ENCODE measurements around the gene KCNIP3.
A peak's percentile ranks its signal among the peaks of the same experiment; 100 is the strongest.

Gene KCNIP3

DNA sequence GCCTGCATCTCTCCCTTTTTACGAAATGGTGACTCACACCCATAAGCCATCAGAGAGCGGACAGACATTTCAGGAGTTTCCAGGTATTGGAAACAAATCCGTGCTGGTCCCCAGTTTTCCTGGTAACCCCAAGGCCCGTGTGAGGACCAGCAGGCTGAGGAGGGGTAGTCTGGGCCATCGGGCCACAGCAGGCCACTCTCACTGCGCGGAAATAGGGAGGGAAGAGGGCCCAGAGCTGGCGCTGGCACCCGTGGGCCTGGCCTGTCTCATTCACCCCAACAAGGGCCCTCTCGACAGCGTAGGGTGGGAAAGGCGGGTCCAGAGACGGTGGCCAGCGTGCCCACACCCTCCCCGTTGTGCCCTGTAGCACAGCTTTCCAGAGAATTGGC lies 91.7 kb downstream of the KCNIP3 start:
- ChIA-PET POLR2A (interaction anchor here (0.7 to 4.3 kb wide), 2 partner anchors 9 to 13 kb away, joined by 5 to 32 read pairs; partner anchors contain the start of gene FAHD2A), CTCF (interaction anchor here (0.9 to 1.6 kb wide), 11 partner anchors 9 to 157 kb away, joined by 3 to 17 read pairs (median 4); partner anchors contain the start of gene FAHD2A)
- no peak for DNase-seq (ENCODE audit: extremely low spot score)
- TF ChIP-seq TARDBP (IDR thresholded peaks at IDR 0.05) (no peak), L3MBTL2 (conservative IDR thresholded peaks at IDR 0.05) (no peak), FOXM1 (IDR thresholded peaks at IDR 0.05; ENCODE audit: borderline replicate concordance) (no peak), LEF1 (IDR thresholded peaks at IDR 0.05; ENCODE audit: borderline replicate concordance) (no peak), FOXK2 (IDR thresholded peaks at IDR 0.05) (no peak), BHLHE40 (IDR thresholded peaks at IDR 0.05; ENCODE audit: borderline replicate concordance) (no peak), ELF4 (IDR thresholded peaks at IDR 0.05) (no peak)
- TF ChIP-seq, protein P1, sequence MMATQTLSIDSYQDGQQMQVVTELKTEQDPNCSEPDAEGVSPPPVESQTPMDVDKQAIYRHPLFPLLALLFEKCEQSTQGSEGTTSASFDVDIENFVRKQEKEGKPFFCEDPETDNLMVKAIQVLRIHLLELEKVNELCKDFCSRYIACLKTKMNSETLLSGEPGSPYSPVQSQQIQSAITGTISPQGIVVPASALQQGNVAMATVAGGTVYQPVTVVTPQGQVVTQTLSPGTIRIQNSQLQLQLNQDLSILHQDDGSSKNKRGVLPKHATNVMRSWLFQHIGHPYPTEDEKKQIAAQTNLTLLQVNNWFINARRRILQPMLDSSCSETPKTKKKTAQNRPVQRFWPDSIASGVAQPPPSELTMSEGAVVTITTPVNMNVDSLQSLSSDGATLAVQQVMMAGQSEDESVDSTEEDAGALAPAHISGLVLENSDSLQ (IDR thresholded peaks at IDR 0.05) = no peak

DNA sequence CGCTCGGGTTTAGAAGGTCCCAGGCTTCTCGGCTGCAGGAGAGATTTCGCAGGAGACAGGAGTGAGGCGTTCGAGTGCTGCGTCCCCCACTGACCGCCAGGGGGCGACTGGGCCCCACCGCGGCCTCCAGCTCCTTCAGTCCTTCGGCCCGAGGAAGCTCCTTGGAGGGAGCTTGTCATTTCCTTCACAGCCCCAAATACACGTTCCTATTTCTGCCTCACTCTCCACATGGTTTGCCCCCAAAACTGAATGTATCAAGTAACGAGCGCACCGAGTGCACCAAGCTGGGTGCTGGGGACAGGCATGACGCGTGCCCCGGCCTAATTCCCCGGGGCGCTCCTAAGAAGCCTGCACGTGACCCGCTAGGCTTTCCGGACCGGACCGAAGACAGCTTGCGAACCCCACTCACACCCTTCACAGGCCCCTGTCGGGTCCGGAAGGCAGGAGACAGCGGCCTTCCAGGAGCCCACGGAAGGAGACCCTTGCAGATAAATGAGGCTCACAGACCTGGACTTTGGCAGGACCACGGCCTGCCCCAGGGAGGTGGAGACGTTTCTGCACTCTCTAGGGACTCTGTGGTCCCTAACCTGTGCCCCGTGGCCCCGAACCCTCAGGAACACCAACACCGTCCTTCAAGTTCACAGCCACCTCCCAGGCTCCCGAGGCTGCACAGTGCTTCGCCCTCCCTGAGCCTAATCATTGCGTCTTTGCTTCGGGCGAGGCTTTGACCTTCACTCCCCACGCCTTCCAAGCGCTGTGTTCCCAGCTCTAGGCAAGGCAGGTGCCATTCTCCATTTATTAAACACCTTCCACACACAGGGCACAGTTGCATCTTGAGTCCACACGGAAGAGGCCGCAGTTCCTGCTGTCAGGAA lies 92.3 kb downstream of the KCNIP3 start:
- CTCF ChIA-PET = interaction anchor here (0.6 to 1.6 kb wide), 13 partner anchors 8 to 158 kb away, joined by 3 to 17 read pairs (median 4); partner anchors contain the start of gene FAHD2A
- POLR2A ChIA-PET = interaction anchor here (0.7 to 4.3 kb wide), 2 partner anchors 8 to 13 kb away, joined by 5 to 32 read pairs; partner anchors contain the start of gene FAHD2A
- DNase-seq (ENCODE audit: extremely low spot score) = peak; percentile 88

DNA sequence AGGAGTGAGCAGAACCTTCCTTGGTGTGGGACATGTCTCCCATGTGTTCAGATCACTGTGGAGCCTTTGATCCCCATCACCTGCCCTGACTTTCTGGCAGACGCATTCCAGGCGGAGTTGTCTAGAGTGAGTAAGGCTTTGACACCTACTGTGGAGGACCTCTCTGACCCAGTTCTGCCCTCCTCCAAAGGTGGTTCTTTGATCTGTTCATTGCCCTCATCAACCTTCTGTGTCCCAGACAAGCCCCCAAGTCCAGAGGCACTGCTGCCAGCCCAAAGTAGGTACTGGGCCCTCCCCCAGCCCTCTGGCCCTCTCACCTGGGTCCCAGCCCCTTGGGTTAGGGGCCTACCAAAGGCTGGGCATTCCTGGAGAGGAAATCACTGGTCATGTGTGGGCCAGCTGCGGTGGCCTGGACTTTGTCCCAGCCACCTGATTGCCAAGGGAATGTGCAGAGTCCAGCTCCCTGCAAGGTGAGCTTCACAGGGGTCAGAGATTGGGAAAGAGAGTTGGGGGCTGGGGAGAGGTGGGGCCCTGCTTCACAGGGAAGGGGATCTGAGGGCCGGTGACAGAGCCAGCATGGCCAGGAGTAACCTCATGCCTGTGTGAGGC lies 93.2 kb downstream of the KCNIP3 start:
- ChIA-PET POLR2A (interaction anchor here (4.3 kb wide), 1 partner anchor 12 kb away, joined by 32 read pairs; the partner anchor contains the start of gene FAHD2A), CTCF (interaction anchor here (1.6 kb wide), 1 partner anchor 27 kb away, joined by 7 read pairs; no protein-coding TSS in a partner anchor)
- no peak for DNase-seq (ENCODE audit: extremely low spot score)
- TF ChIP-seq LEF1 (IDR thresholded peaks at IDR 0.05; ENCODE audit: borderline replicate concordance) (no peak), TARDBP (IDR thresholded peaks at IDR 0.05) (no peak), SUZ12 (IDR thresholded peaks at IDR 0.05) (no peak), ZNF384 (IDR thresholded peaks at IDR 0.05) (no peak), BHLHE40 (IDR thresholded peaks at IDR 0.05; ENCODE audit: borderline replicate concordance) (no peak), FOXK2 (IDR thresholded peaks at IDR 0.05) (no peak), L3MBTL2 (conservative IDR thresholded peaks at IDR 0.05) (no peak), FOXM1 (IDR thresholded peaks at IDR 0.05; ENCODE audit: borderline replicate concordance) (no peak), ARNT (IDR thresholded peaks at IDR 0.05) (no peak), HDGF (IDR thresholded peaks at IDR 0.05; ENCODE audit: borderline replicate concordance) (no peak), CTBP1 (IDR thresholded peaks at IDR 0.05; ENCODE audit: borderline replicate concordance) (no peak), FOXA1 (IDR thresholded peaks at IDR 0.05) (no peak), ELF4 (IDR thresholded peaks at IDR 0.05) (no peak)
- TF ChIP-seq, protein P1 (IDR thresholded peaks at IDR 0.05) = no peak

More for the DNA sequence above, 92.3 kb downstream of the KCNIP3 start:
- TF ChIP-seq L3MBTL2 (conservative IDR thresholded peaks at IDR 0.05) = peak; percentile 60; the same call in 1 of the 2 replicates
- no peak for TF ChIP-seq HDGF (IDR thresholded peaks at IDR 0.05; ENCODE audit: borderline replicate concordance)

DNA sequence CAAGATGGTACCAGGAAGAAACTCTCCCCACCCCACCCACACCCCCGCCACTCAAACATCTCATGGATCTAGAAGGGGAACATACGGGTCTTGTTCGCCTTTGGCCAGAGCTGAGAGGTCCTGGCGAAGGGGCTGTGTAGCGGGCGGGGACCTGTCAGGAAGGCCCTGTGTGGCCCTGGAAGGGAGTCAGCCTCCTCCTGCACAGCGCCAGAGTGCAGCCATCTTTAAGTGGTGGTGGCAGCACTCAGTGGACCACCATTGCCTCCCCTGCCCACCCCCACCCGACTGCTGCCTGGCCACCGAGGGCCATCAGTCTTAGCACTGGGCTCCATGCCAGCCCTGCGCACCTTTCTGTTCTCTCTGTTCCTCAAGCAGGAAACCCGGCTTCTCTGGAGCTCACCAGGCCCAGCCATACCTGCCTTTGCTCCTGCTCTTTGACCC lies 93.8 kb downstream of the KCNIP3 start:
- ChIA-PET POLR2A (no interaction called here), CTCF (no interaction called here)
- DNase-seq (ENCODE audit: extremely low spot score) = no peak
- no peak for TF ChIP-seq TARDBP (IDR thresholded peaks at IDR 0.05)
- TF ChIP-seq ARNT (IDR thresholded peaks at IDR 0.05) = no peak
- TF ChIP-seq HDGF (IDR thresholded peaks at IDR 0.05; ENCODE audit: borderline replicate concordance) = no peak
- TF ChIP-seq NFRKB (IDR thresholded peaks at IDR 0.05) = no peak
- no peak for TF ChIP-seq FOXK2 (IDR thresholded peaks at IDR 0.05)
- TF ChIP-seq CTBP1 (IDR thresholded peaks at IDR 0.05; ENCODE audit: borderline replicate concordance) = no peak
- no peak for TF ChIP-seq ZNF384 (IDR thresholded peaks at IDR 0.05)
- no peak for TF ChIP-seq LEF1 (IDR thresholded peaks at IDR 0.05; ENCODE audit: borderline replicate concordance)
- no peak for TF ChIP-seq FOXM1 (IDR thresholded peaks at IDR 0.05; ENCODE audit: borderline replicate concordance)
- TF ChIP-seq ELF4 (IDR thresholded peaks at IDR 0.05) = no peak
- TF ChIP-seq L3MBTL2 (conservative IDR thresholded peaks at IDR 0.05) = no peak
- no peak for TF ChIP-seq SUZ12 (IDR thresholded peaks at IDR 0.05)
- no peak for TF ChIP-seq FOXA1 (IDR thresholded peaks at IDR 0.05)
- TF ChIP-seq, protein P1 (IDR thresholded peaks at IDR 0.05) = no peak
- TF ChIP-seq BHLHE40 (IDR thresholded peaks at IDR 0.05; ENCODE audit: borderline replicate concordance) = no peak
- no peak for TF ChIP-seq SP1 (IDR thresholded peaks at IDR 0.05)

DNA sequence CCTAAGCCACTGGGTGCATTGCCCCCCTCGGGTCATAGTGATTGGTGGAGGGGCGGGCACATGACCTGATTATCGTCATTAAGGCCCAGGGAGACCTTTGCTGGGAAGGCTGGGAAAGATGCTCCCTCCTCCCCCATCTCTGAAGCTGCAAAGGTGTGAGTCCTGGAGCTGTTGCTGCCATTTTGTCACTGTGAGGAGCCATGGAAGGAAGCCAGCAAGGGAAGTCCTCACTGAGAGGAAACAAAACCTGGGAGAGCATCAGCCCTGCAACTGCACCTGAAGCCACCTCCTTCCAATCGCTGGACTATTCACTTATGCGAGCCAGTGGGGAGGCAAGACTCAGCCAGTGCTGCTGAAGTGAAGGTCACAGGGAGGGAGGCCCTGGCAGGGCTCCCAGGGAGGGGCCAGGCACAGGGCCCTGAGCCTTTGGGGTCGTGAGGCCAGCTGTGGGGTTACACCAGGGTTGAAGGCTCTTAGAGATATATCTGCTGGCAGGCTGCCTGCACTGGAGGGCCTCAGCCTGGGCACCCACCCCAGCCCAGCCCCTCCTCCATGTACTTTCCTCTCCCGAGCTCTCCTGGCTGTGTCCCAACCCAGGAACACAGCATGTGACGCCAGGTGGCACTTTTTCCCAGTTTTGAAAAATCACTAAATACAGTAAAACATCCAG lies 94.6 kb downstream of the KCNIP3 start:
- DNase-seq (ENCODE audit: extremely low spot score) = no peak
- TF ChIP-seq SP1 (IDR thresholded peaks at IDR 0.05) = no peak
- no peak for TF ChIP-seq CTBP1 (IDR thresholded peaks at IDR 0.05; ENCODE audit: borderline replicate concordance)
- TF ChIP-seq, protein P1 (IDR thresholded peaks at IDR 0.05) = no peak
- no peak for TF ChIP-seq L3MBTL2 (conservative IDR thresholded peaks at IDR 0.05)
- no peak for TF ChIP-seq TARDBP (IDR thresholded peaks at IDR 0.05)
- TF ChIP-seq BHLHE40 (IDR thresholded peaks at IDR 0.05; ENCODE audit: borderline replicate concordance) = no peak
- no peak for TF ChIP-seq FOXM1 (IDR thresholded peaks at IDR 0.05; ENCODE audit: borderline replicate concordance)
- no peak for TF ChIP-seq LEF1 (IDR thresholded peaks at IDR 0.05; ENCODE audit: borderline replicate concordance)
- no peak for TF ChIP-seq HDGF (IDR thresholded peaks at IDR 0.05; ENCODE audit: borderline replicate concordance)
- TF ChIP-seq NFRKB (IDR thresholded peaks at IDR 0.05) = no peak
- CTCF ChIA-PET = no interaction called here
- POLR2A ChIA-PET = interaction anchor here (1.7 kb wide), 1 partner anchor 11 kb away, joined by 9 read pairs; the partner anchor contains the start of gene FAHD2A
